OCI-LY7 (cell line): Measurements from ENCODE around the gene DIRAS1. TPM values are rescaled to one million over a fixed set of nuclear protein-coding genes. Genes with fewer than 3 reads are reported as not detected.

Source experiments
- BruUV-seq: library from RNA; stranded (reverse); fragments of 400-500 nt; replicated peaks from 2 replicates; lab custom pipeline; 2021; lab: Mats Ljungman, UMichigan
- CTCF ChIA-PET: fragments of 300-600 bp; sonication (Branson Sonifier 250); formaldehyde crosslinking; loops from one replicate; lab custom pipeline; 2022; ENCODE audit warnings: antibody characterized with exemption; ENCODE audit not compliant: unreplicated experiment; lab: Charles Lee
- POLR2A ChIA-PET: fragments of 300-600 bp; sonication (Branson Sonifier 250); formaldehyde crosslinking; loops from one replicate; lab custom pipeline; 2022; ENCODE audit warnings: antibody characterized with exemption; lab: Charles Lee
- DNase-seq: peaks from one replicate; pipeline ENCODE4 v3.0.0-alpha.2; 2015; ENCODE audit warnings: low spot score
- H2AFZ ChIP-seq: fragments of 200-600 bp; sonication (generic), shearing (Covaris generic); 2 replicates; pipeline ENCODE4 v1.6.1; 2014; ENCODE audit warnings: mild to moderate bottlenecking, antibody characterized with exemption, low read length, moderate library complexity
- H3K27ac ChIP-seq: fragments of 200-600 bp; sonication (generic); 2 replicates; pipeline ENCODE4 v1.5.1; 2014; ENCODE audit warnings: mixed run types, low read depth, mild to moderate bottlenecking, moderate library complexity, low read length, inconsistent platforms; ENCODE audit not compliant: poor library complexity, severe bottlenecking
- H3K36me3 ChIP-seq: fragments of 200-600 bp; sonication (generic); 2 replicates; pipeline ENCODE4 v1.6.1; 2014; ENCODE audit warnings: mild to moderate bottlenecking, antibody characterized with exemption, low read length, moderate library complexity, mixed read lengths; ENCODE audit not compliant: insufficient read depth
- H3K4me1 ChIP-seq: fragments of 200-600 bp; sonication (generic); 2 replicates; pipeline ENCODE4 v1.5.1; 2014; ENCODE audit warnings: mild to moderate bottlenecking, low read length; ENCODE audit not compliant: insufficient read depth, poor library complexity, severe bottlenecking
- H3K4me2 ChIP-seq: fragments of 200-600 bp; sonication (generic); 2 replicates; pipeline ENCODE4 v1.6.1; 2014; ENCODE audit warnings: mild to moderate bottlenecking, low read length
- H3K4me3 ChIP-seq: fragments of 200-600 bp; sonication (generic); 2 replicates; pipeline ENCODE4 v1.5.1; 2014; ENCODE audit warnings: mild to moderate bottlenecking, low read depth, low read length; ENCODE audit not compliant: poor library complexity, severe bottlenecking
- H3K79me2 ChIP-seq: fragments of 200-600 bp; sonication (generic); 2 replicates; pipeline ENCODE4 v1.6.1; 2016; ENCODE audit warnings: low read depth, mild to moderate bottlenecking, low read length, moderate library complexity, mixed read lengths; ENCODE audit not compliant: insufficient read depth
- H3K9me2 ChIP-seq: fragments of 200-600 bp; sonication (generic); 2 replicates; pipeline ENCODE4 v1.6.1; 2016; ENCODE audit warnings: mild to moderate bottlenecking, low read length, mixed read lengths; ENCODE audit not compliant: insufficient read depth
- H3K9me3 ChIP-seq: fragments of 200-600 bp; sonication (generic); 2 replicates; pipeline ENCODE4 v1.6.1; 2014; ENCODE audit warnings: mild to moderate bottlenecking, mixed run types, low read length, mixed read lengths
- H4K20me1 ChIP-seq: fragments of 200-600 bp; sonication (generic); 2 replicates; pipeline ENCODE4 v1.6.1; 2014; ENCODE audit warnings: mild to moderate bottlenecking, antibody characterized with exemption, low read length, moderate library complexity, mixed read lengths; ENCODE audit not compliant: insufficient read depth
- CTCF ChIP-seq: fragments of 200-600 bp; sonication (generic); conservative IDR thresholded peaks from 2 replicates; pipeline ENCODE4 v1.5.1; 2014; ENCODE audit warnings: mild to moderate bottlenecking, antibody characterized with exemption, low read length, moderate library complexity, mixed read lengths
- EZH2phosphoT487 ChIP-seq: fragments of 200-600 bp; sonication (generic); IDR thresholded peaks from 2 replicates; pipeline ENCODE4 v1.6.1; 2018; ENCODE audit warnings: low read depth, borderline replicate concordance, mild to moderate bottlenecking, mixed run types, antibody characterized with exemption, low read length, moderate library complexity, mixed read lengths
- intact Hi-C: fragments of 100-400 bp; cut with micrococcal nuclease; formaldehyde crosslinking; loops from one replicate; pipeline ENCODE4 v1.10.0; 2022; ENCODE audit not compliant: unreplicated experiment
- total RNA-seq, 2 experiments: library from RNA; depleted of rRNA in 1 of 2; stranded (reverse); fragments of >200 nt in 1 of 2; shearing (Covaris generic) in 1 of 2; gene quantifications; 2 replicates each; pipeline ENCODE4 v1.2.3, GENCODE V29; 2014 to 2022

Gene DIRAS1
- total RNA-seq, 2 experiments from 2014 or later = not detected

- BruUV-seq = no TSS peak
- Histone ChIP-seq H3K36me3 (peaks cover 88% of the 10 kb centered on the region), H3K79me2 (no peaks in the 10 kb centered on the region), H4K20me1 (no peaks in the 10 kb centered on the region), H3K27ac (no peak overlapping the region), H2AFZ (no peak overlapping the region), H3K9me2 (no peaks in the 10 kb centered on the region), H3K4me3 (no peak overlapping the region), H3K9me3 (no peaks in the 10 kb centered on the region), H3K4me1 (no peaks in the 10 kb centered on the region), H3K4me2 (no peak overlapping the region)
- DNase-seq = no peak
- ChIA-PET CTCF (no interaction called here), POLR2A (no interaction called here)
- intact Hi-C loops = no loop called here
- TF ChIP-seq EZH2phosphoT487 = no peak
- TF ChIP-seq CTCF = no peak
These were observed 42.5 kb upstream of the DIRAS1 start for GRCh38 chr19:2763687-2764086.

- H3K4me2 ChIP-seq = no peak overlapping the region
These were observed 41.8 kb upstream of the DIRAS1 start for GRCh38 chr19:2762783-2763496.

More at GRCh38 chr19:2762783-2763496, 41.8 kb upstream of the DIRAS1 start:
- no peaks in the 10 kb centered on the region for H3K79me2 ChIP-seq
- no peaks in the 10 kb centered on the region for H3K9me2 ChIP-seq
- no TSS peak for BruUV-seq
- no peak overlapping the region for H3K27ac ChIP-seq
- peaks cover 89% of the 10 kb centered on the region for H3K36me3 ChIP-seq
- H3K4me3 ChIP-seq = no peak overlapping the region
- CTCF ChIA-PET = no interaction called here
- no peaks in the 10 kb centered on the region for H3K4me1 ChIP-seq
- POLR2A ChIA-PET = no interaction called here
- no peak overlapping the region for H2AFZ ChIP-seq
- no peak for DNase-seq
- no peaks in the 10 kb centered on the region for H4K20me1 ChIP-seq
- H3K9me3 ChIP-seq = no peaks in the 10 kb centered on the region
- no peak for TF ChIP-seq EZH2phosphoT487
- TF ChIP-seq CTCF = no peak
- intact Hi-C loops = no loop called here
